ENCODE data around the gene PPP2CA. TPM values are rescaled to one million over a fixed set of nuclear protein-coding genes. Genes with fewer than 3 reads are reported as not detected.
"Not testable (repeated sequence)": the region's sequence is repeated elsewhere in the genome, so short reads cannot be mapped to it uniquely, and the experiment has no call there.

The PPP2CA gene
- total and polyA plus RNA-seq, 9 donors = 28.0 to 142 (median 81.7) TPM

- Histone ChIP-seq H3K9me3 (no peaks in the 10 kb centered on the region), H3K4me3 (no peak overlapping the region), H3K27ac (no peak overlapping the region), H3K36me3 (no peaks in the 10 kb centered on the region), H3K27me3 (no peaks in the 10 kb centered on the region), H3K4me1 (ENCODE audit: insufficient read depth) (no peaks in the 10 kb centered on the region)
- no peak for DNase-seq
- intact Hi-C loops (cut with DNase I) = no loop called here
- TF ChIP-seq CTCF (IDR thresholded peaks at IDR 0.05) (no peak), EP300 (IDR thresholded peaks at IDR 0.05) (no peak), POLR2A (IDR thresholded peaks at IDR 0.05) (no peak)
- WGBS, 3 donors = 74 to 80% (median 74%) methylated on average over 3 of the region's 3 CpGs
Observed at GRCh38 chr5:134268019-134268601, 42.2 kb upstream of the PPP2CA start.

- TF ChIP-seq EP300 (IDR thresholded peaks at IDR 0.05) (no peak), CTCF (IDR thresholded peaks at IDR 0.05) (no peak), POLR2A (IDR thresholded peaks at IDR 0.05) (no peak)
- WGBS, 3 donors = 71 to 77% (median 76%) methylated on average over 7 of the region's 7 CpGs
- no peaks in the 10 kb centered on the region for H3K36me3 ChIP-seq
- H3K27ac ChIP-seq = no peak overlapping the region
- no peaks in the 10 kb centered on the region for H3K9me3 ChIP-seq
- H3K27me3 ChIP-seq = no peaks in the 10 kb centered on the region
- no peak for DNase-seq
- H3K4me1 ChIP-seq (ENCODE audit: insufficient read depth) = no peaks in the 10 kb centered on the region
- intact Hi-C loops (cut with DNase I) = no loop called here
- H3K4me3 ChIP-seq = no peak overlapping the region
Observed at GRCh38 chr5:134267366-134268018, 41.6 kb upstream of the PPP2CA start.

GRCh38 chr5:134263801-134264200 lies 37.9 kb upstream of the PPP2CA start:
- no peak for DNase-seq
- no peaks in the 10 kb centered on the region for H3K27me3 ChIP-seq
- intact Hi-C loops (cut with DNase I) = no loop called here
- H3K27ac ChIP-seq = no peak overlapping the region
- no peaks in the 10 kb centered on the region for H3K9me3 ChIP-seq
- no peaks in the 10 kb centered on the region for H3K4me1 ChIP-seq (ENCODE audit: insufficient read depth)
- TF ChIP-seq POLR2A (IDR thresholded peaks at IDR 0.05) (no peak), EP300 (IDR thresholded peaks at IDR 0.05) (no peak), CTCF (IDR thresholded peaks at IDR 0.05) (no peak)
- 82 to 93% (median 91%) methylated on average over 4 of the region's 4 CpGs for WGBS, 3 donors
- H3K36me3 ChIP-seq = no peaks in the 10 kb centered on the region
- no peak overlapping the region for H3K4me3 ChIP-seq

GRCh38 chr5:134262629-134263028 lies 36.8 kb upstream of the PPP2CA start:
- H3K4me1 ChIP-seq (ENCODE audit: insufficient read depth); DNase-seq; H3K27me3 ChIP-seq; H3K27ac ChIP-seq; H3K36me3 ChIP-seq; H3K4me3 ChIP-seq; intact Hi-C loops (cut with DNase I); H3K9me3 ChIP-seq: not testable (repeated sequence)
- 75 to 76% (median 75%) methylated on average over 5 of the region's 5 CpGs for WGBS, 3 donors

GRCh38 chr5:134258896-134259295 lies 33.0 kb upstream of the PPP2CA start:
- H3K27ac ChIP-seq = no peak overlapping the region
- H3K4me3 ChIP-seq = no peak overlapping the region
- H3K9me3 ChIP-seq = no peaks in the 10 kb centered on the region
- H3K36me3 ChIP-seq = no peaks in the 10 kb centered on the region
- TF ChIP-seq POLR2A (IDR thresholded peaks at IDR 0.05) = no peak
- TF ChIP-seq CTCF (IDR thresholded peaks at IDR 0.05) = no peak
- TF ChIP-seq EP300 (IDR thresholded peaks at IDR 0.05) = no peak
- H3K4me1 ChIP-seq (ENCODE audit: insufficient read depth) = no peaks in the 10 kb centered on the region
- no peaks in the 10 kb centered on the region for H3K27me3 ChIP-seq
- 46 to 56% (median 54%) methylated on average over 3 of the region's 3 CpGs for WGBS, 3 donors
- intact Hi-C loops (cut with DNase I) = no loop called here
- DNase-seq = no peak
